Measurements from ENCODE around the gene UHRF2. TPM values are rescaled to one million over a fixed set of nuclear protein-coding genes. Genes with fewer than 3 reads are reported as not detected.

UHRF2 gene
- total RNA-seq, 4 donors from 2014 or later, result 35.5 to 53.7 (median 45.9) TPM

DNA sequence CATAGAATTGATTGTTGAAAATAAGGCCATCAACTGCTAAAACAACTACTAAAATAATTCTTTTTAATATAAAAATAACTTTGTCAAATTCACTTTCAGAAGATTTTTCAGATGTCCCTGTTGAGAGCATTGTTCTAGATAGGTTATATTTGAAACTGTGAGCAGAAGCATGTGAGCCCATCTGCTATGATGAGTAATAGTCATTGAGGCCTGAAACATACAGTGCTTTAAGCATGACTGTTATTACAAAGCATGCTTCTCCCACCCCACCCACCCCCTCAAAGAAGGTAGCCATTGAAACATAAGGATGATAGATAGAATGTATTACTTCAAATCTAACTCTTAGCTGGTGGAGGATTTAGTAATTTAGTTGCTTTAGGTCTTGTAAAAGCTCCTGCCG is 86.0 kb downstream of the UHRF2 start:
- H3K4me3 ChIP-seq (ENCODE audit: low read depth, poor library complexity, severe bottlenecking), result no peak overlapping the region
- intact Hi-C loops (cut with DNase I; ENCODE audit: low total_unique reads), result no loop called here
- 89 to 95% methylated on average over 1 of the region's 1 CpG for WGBS, 2 donors
- no peak for TF ChIP-seq POLR2A (IDR thresholded peaks at IDR 0.05)
- TF ChIP-seq, protein P1, sequence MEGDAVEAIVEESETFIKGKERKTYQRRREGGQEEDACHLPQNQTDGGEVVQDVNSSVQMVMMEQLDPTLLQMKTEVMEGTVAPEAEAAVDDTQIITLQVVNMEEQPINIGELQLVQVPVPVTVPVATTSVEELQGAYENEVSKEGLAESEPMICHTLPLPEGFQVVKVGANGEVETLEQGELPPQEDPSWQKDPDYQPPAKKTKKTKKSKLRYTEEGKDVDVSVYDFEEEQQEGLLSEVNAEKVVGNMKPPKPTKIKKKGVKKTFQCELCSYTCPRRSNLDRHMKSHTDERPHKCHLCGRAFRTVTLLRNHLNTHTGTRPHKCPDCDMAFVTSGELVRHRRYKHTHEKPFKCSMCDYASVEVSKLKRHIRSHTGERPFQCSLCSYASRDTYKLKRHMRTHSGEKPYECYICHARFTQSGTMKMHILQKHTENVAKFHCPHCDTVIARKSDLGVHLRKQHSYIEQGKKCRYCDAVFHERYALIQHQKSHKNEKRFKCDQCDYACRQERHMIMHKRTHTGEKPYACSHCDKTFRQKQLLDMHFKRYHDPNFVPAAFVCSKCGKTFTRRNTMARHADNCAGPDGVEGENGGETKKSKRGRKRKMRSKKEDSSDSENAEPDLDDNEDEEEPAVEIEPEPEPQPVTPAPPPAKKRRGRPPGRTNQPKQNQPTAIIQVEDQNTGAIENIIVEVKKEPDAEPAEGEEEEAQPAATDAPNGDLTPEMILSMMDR (IDR thresholded peaks at IDR 0.05), result no peak
- DNase-seq (ENCODE audit: low spot score in 2 of 2), result no peak

DNA sequence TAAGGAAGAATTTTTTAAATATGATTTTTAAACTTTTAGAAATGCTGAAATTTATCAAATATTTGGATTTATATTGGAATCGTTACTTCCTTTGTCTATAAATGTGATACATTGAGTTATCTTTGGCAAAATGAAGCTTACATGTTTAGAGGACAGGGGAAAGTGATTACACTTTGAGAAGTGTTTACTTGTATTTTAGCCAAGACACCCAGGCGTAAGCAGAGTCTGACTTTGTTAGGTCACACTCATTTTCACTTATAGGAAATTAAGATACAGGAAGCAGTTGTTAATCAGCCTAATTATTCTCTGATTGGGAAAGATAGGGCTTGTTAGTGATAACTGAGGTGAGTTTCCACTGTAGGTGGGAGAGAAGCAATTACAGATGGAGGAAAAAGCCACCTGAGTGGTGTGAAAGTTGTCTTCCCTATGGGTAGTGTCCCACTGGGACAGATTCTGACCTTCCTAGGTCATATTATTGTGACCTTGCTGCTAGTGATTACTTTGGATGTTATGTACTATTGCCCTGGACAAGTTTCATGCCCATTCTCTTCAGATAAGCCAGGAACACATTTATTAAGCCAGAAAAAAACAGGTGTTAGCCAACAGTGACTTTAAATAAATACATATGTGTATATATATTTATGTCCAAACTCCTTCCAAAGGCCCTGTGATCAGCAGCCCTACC is 88.7 kb downstream of the UHRF2 start:
- no peak overlapping the region for H3K4me3 ChIP-seq (ENCODE audit: low read depth, poor library complexity, severe bottlenecking)
- no peak for TF ChIP-seq POLR2A (IDR thresholded peaks at IDR 0.05)
- TF ChIP-seq, protein P1 (IDR thresholded peaks at IDR 0.05), result no peak
- intact Hi-C loops (cut with DNase I; ENCODE audit: low total_unique reads), result no loop called here
- DNase-seq (ENCODE audit: low spot score in 2 of 2), result no peak
- 88 to 91% methylated on average over 2 of the region's 2 CpGs for WGBS, 2 donors

DNA sequence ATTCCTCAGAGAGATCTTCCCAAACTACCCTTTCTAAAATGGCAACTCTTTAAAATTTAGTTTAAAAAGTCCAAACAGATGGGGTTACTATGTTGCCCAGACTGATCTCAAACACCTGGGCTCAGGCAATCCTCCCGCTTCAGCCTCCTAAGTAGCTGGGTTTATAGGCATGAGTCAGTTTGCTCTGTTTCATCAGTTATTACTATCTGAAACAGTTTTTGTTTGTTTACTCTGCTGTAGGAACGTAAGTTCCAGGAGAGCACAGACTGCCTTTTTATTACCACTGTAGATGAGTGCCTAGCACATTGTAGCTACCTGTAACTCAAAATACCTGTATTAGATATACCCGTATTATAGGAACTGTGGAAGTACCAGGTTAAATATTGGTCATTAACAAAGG is 89.4 kb downstream of the UHRF2 start:
- 93 to 98% methylated on average over 3 of the region's 3 CpGs for WGBS, 2 donors
- no peak for TF ChIP-seq POLR2A (IDR thresholded peaks at IDR 0.05)
- TF ChIP-seq, protein P1 (IDR thresholded peaks at IDR 0.05), result no peak

DNA sequence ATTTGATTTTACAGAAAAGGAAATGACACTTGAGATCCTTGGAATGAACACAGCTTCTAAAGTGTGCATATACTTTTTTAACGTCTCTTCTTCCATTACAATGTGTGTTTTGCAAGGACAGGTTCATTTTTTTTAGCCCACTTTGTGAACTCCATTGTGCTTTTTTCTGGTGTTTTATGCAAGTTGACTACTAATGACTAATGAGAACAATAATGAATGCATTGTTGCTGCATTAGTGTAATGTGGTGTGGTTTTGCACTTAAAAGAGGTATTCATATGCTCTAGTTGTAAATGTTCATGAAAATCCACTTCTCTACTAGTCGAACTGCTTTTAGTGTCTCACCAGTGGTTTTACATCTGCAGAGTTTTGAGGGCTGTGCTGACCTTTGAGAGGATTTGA is 93.6 kb downstream of the UHRF2 start:
- no peak for TF ChIP-seq POLR2A (IDR thresholded peaks at IDR 0.05)
- TF ChIP-seq, protein P1 (IDR thresholded peaks at IDR 0.05), result no peak
- WGBS, 2 donors, result 70 to 83% methylated on average over 2 of the region's 2 CpGs
- no peak for DNase-seq (ENCODE audit: low spot score in 2 of 2)
- intact Hi-C loops (cut with DNase I; ENCODE audit: low total_unique reads), result no loop called here
- no peak overlapping the region for H3K4me3 ChIP-seq (ENCODE audit: low read depth, poor library complexity, severe bottlenecking)

More for the DNA sequence above, 89.4 kb downstream of the UHRF2 start:
- no peak for DNase-seq (ENCODE audit: low spot score in 2 of 2)
- no peak overlapping the region for H3K4me3 ChIP-seq (ENCODE audit: low read depth, poor library complexity, severe bottlenecking)
- intact Hi-C loops (cut with DNase I; ENCODE audit: low total_unique reads), result no loop called here

DNA sequence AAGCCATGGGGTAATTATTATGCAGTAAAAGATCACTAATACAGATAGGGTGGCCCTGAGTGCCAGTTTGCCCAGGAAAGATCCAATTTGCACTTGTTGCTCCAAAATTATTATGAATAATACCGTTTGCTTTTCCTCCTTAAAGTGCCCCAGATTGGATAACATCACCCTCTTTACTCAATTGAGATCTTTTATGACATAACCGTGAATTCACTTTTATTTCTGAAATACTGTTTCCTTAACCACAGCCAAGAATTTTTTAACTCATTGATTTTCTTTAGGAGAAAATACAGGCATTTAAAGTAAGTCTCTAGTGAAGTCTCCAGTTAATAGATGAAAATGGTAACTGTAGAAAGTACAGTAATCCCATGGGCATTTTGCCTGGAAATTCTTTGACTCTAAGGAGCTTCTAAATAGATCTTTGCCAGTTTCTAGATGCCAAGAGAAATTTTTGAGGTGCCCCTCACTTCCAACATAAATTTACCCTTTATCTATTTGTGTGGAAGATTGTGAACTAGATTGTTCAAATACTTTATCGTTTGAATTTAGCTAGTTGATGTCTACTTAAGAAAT is 99.2 kb downstream of the UHRF2 start:
- DNase-seq (ENCODE audit: low spot score in 2 of 2), result no peak
- no peak for TF ChIP-seq POLR2A (IDR thresholded peaks at IDR 0.05)
- TF ChIP-seq, protein P1 (IDR thresholded peaks at IDR 0.05), result no peak
- H3K4me3 ChIP-seq (ENCODE audit: low read depth, poor library complexity, severe bottlenecking), result no peak overlapping the region
- whole genome bisulfite sequencing, 2 donors, result 71 to 82% methylated on average over 3 of the region's 3 CpGs
- intact Hi-C loops (cut with DNase I; ENCODE audit: low total_unique reads), result loop anchor here (5.0 kb wide), 1 partner anchor 465 kb away; no protein-coding TSS in a partner anchor
